Measurements from ENCODE around the gene RASD1. TPM values are rescaled to one million over a fixed set of nuclear protein-coding genes. Genes with fewer than 3 reads are reported as not detected.

Gene RASD1
- 9.1 TPM for total RNA-seq

GRCh38 chr17:17496189-17497064 is at the start of gene RASD1:
Gene RASD1 (minus strand): TSS chr17:17496395. CDS start chr17:17496181, 214 bp downstream.

GRCh38 chr17:17476865-17477467 is 19.2 kb downstream of the RASD1 start, which contains the start of gene MED9:
Gene MED9 (plus strand): TSS chr17:17477000. CDS start chr17:17477042, 42 bp downstream.

Small RNA genes within 50 kb of the gene (small RNA-seq; reads per million reads assigned to genes)
- not detected for gene RF00019 (ENCODE audit: low replicate concordance)

Other genes starting within 250 kb of the RASD1 start
- gene COPS3, start 215.1 kb downstream of the RASD1 start, total RNA-seq: 86.1 TPM
- gene NT5M, start 193.0 kb downstream of the RASD1 start, total RNA-seq: 5.0 TPM
- 28.5 TPM for gene MED9, start 19.4 kb downstream of the RASD1 start, total RNA-seq
- 20.0 TPM for gene PEMT, start 95.3 kb upstream of the RASD1 start, total RNA-seq
- 36.3 TPM for gene RAI1, start 185.1 kb upstream of the RASD1 start, total RNA-seq

Measured in parietal lobe (tissue), 2 donors.